MCF 10A (cell line): ENCODE data around the gene TRIM69. TPM values are rescaled to one million over a fixed set of nuclear protein-coding genes. Genes with fewer than 3 reads are reported as not detected.
"Not testable (repeated sequence)": the region's sequence is repeated elsewhere in the genome, so short reads cannot be mapped to it uniquely, and the experiment has no call there.

Experiments
- BruUV-seq: library from RNA; stranded (reverse); fragments of 400-500 nt; replicated peaks from 2 replicates; lab custom pipeline; 2021; lab: Mats Ljungman, UMichigan
- CTCF ChIA-PET: fragments of 300-600 bp; sonication (Branson Sonifier 250); formaldehyde crosslinking; extraction: SDS; loops from one replicate; lab custom pipeline; 2021; ENCODE audit warnings: antibody characterized with exemption, inconsistent platforms; lab: Yijun Ruan, JAX
- POLR2A ChIA-PET: fragments of 300-600, 350-650 bp; sonication (Branson Sonifier 250); formaldehyde crosslinking; extraction: SDS; loops from one replicate; lab custom pipeline; 2020; ENCODE audit warnings: antibody characterized with exemption, inconsistent platforms; lab: Yijun Ruan, JAX
- DNase-seq: peaks from one replicate; pipeline ENCODE4 v3.0.0-alpha.2; 2018; ENCODE audit not compliant: unreplicated experiment
- H3K27ac Mint-ChIP-seq: one replicate; pipeline ENCODE4 v1.8.0; 2022; ENCODE audit warnings: mild to moderate bottlenecking, low read depth, mixed read lengths; ENCODE audit not compliant: unreplicated experiment
- H3K27me3 Mint-ChIP-seq: one replicate; pipeline ENCODE4 v1.8.0; 2022; ENCODE audit warnings: mixed read lengths; ENCODE audit not compliant: insufficient read depth, unreplicated experiment
- H3K36me3 Mint-ChIP-seq: one replicate; pipeline ENCODE4 v1.8.0; 2022; ENCODE audit warnings: mild to moderate bottlenecking, moderate library complexity, mixed read lengths; ENCODE audit not compliant: insufficient read depth, unreplicated experiment
- H3K4me1 Mint-ChIP-seq: one replicate; pipeline ENCODE4 v1.8.0; 2022; ENCODE audit warnings: mixed read lengths; ENCODE audit not compliant: insufficient read depth, unreplicated experiment
- H3K4me3 Mint-ChIP-seq: one replicate; pipeline ENCODE4 v1.8.0; 2022; ENCODE audit warnings: mild to moderate bottlenecking, moderate library complexity, mixed read lengths; ENCODE audit not compliant: unreplicated experiment
- H3K9me3 Mint-ChIP-seq: one replicate; pipeline ENCODE4 v1.8.0; 2022; ENCODE audit warnings: mixed read lengths; ENCODE audit not compliant: unreplicated experiment
- intact Hi-C: fragments of 100-400 bp; cut with micrococcal nuclease; formaldehyde crosslinking; loops from 2 replicates; pipeline ENCODE4 v1.14.1; 2022
- total RNA-seq: library from RNA; stranded (reverse); gene quantifications from 2 replicates; pipeline ENCODE4 v1.2.3, GENCODE V29; 2022
- TF ChIP-seq, protein P1 (sequence below): fragments of 200-600 bp; IDR thresholded peaks from one replicate; pipeline ENCODE4 v1.8.0; 2022; ENCODE audit warnings: antibody characterized with exemption, mild to moderate bottlenecking; ENCODE audit not compliant: unreplicated experiment

The TRIM69 gene
- total RNA-seq, 1 experiment from 2014 or later: 8.2 TPM

DNA sequence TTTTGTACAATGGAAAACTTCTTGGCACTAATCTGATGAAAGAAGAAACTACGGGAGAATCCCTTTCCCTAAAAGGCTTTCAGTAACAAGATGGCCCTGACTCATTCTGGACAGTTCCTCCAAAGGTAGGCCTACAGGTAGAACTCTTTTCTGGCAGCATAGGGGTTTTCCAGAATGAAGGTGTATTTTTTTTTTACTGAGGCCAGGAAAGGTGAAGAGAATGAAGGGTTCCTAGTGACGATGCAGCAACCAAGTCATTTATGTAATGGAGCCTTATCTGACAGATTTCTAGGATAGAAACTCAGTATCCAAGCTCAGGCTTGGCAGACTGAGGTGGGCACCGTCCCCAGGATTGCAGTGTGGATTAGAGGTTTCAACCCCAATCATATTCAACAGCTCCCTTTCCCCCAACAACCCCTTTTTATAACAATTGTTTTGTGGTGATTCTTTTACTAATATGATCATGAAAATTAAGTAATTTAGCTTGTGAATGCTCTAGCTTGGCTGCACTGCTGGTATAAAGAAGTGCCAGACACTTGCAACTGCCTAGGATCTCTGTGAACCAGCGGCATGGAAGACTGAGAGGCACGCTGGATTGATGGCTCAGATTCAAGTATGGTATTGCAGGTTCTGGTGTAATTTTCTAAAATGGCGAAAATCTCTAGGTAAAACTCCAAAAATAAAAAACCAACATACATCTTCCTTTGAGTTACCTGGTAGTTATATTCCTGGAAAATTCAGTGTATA lies 8.7 kb upstream of the TRIM69 start:
- CTCF ChIA-PET: interaction anchor here (0.8 to 3.8 kb wide), 4 partner anchors 14 to 64 kb away, joined by 3 to 37 read pairs (median 7); partner anchors contain the start of gene SPG11
- Mint-ChIP-seq H3K27ac (peak overlapping the region; percentile 89), H3K36me3 (peaks cover 11% of the 10 kb centered on the region), H3K9me3 (no peaks in the 10 kb centered on the region), H3K27me3 (no peaks in the 10 kb centered on the region), H3K4me1 (peaks cover 20% of the 10 kb centered on the region), H3K4me3 (peak overlapping the region; percentile 94)
- intact Hi-C loops: no loop called here
- peak; percentile 41 for DNase-seq
- POLR2A ChIA-PET: interaction anchor here (0.7 to 7.8 kb wide), 13 partner anchors 8 to 190 kb away, joined by 3 to 340 read pairs (median 4); partner anchors contain the start of genes B2M, EIF3J, PATL2 and SPG11
- TF ChIP-seq, protein P1, sequence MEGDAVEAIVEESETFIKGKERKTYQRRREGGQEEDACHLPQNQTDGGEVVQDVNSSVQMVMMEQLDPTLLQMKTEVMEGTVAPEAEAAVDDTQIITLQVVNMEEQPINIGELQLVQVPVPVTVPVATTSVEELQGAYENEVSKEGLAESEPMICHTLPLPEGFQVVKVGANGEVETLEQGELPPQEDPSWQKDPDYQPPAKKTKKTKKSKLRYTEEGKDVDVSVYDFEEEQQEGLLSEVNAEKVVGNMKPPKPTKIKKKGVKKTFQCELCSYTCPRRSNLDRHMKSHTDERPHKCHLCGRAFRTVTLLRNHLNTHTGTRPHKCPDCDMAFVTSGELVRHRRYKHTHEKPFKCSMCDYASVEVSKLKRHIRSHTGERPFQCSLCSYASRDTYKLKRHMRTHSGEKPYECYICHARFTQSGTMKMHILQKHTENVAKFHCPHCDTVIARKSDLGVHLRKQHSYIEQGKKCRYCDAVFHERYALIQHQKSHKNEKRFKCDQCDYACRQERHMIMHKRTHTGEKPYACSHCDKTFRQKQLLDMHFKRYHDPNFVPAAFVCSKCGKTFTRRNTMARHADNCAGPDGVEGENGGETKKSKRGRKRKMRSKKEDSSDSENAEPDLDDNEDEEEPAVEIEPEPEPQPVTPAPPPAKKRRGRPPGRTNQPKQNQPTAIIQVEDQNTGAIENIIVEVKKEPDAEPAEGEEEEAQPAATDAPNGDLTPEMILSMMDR: no peak
- no TSS peak for BruUV-seq

DNA sequence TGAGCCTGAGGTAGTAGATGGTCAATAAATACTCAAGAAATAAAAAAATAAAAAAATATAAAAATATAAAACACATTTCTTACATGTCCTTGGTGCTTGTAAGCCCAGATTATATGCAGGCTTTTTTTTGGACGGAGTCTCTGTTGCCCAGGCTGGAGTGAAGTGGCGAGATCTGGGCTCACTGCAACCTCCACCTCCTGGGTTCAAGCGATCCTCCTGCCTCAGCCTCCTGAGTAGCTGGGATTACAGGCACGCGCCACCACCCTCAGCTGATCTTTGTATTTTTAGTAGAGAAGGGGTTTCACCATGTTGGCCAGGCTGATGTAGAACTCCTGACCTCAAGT lies 8.1 kb upstream of the TRIM69 start:
- ChIA-PET POLR2A (interaction anchor here (0.6 to 7.8 kb wide), 29 partner anchors 8 to 472 kb away, joined by 3 to 340 read pairs (median 4); partner anchors contain the start of genes B2M, EIF3J, PATL2 and SPG11), CTCF (interaction anchor here (0.8 to 3.8 kb wide), 7 partner anchors 10 to 551 kb away, joined by 3 to 37 read pairs (median 5); partner anchors contain the start of genes PATL2 and SPG11)
- intact Hi-C loops, H3K27me3 Mint-ChIP-seq, H3K9me3 Mint-ChIP-seq, DNase-seq: not testable (repeated sequence)
- H3K36me3 Mint-ChIP-seq: peaks cover 13% of the 10 kb centered on the region
- peaks cover 20% of the 10 kb centered on the region for H3K4me1 Mint-ChIP-seq
- H3K4me3 Mint-ChIP-seq: peak overlapping the region; percentile 94
- TSS peak; percentile 78 for BruUV-seq
- peak overlapping the region; percentile 89 for H3K27ac Mint-ChIP-seq

DNA sequence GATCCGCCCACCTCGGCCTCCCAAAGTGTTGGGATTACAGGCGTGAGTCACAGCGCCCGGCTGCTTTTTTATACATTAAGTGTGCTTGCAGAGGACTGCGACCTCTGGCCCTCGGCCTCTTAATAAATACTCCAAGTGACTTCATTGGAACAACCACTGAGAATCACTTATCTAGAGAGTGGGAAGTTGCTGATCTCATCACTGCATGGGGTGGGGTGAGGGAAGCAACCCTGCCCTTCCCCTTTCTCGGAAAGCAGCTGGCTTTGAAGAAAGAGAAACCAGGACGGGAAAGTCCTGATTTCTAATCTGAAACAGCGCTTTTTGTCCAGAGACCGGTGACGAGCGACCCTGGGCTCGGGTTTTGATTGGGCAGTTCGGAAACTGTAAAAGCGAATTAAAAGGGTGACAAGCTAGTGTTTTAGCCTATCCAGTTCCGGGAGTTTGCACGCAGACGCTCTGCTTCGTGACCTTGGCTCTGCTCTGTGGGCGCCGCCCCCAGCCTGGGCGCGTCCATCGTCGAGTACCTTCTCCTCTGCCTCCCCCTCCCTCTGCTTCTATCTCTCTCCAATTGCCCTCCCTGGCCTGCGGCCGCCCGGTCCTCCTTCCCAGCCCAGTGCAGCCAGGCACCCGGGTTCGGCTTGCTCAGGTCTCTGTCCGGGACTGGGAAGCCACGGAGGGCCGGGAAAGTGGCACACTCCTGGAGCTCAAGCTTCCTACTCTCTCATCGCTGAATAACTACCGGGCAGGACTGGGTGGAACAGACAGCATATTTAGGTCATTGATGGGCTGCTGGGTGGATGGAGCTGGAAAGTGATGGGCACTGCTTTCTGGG lies 7.5 kb upstream of the TRIM69 start:
- TF ChIP-seq, protein P1: no peak
- no TSS peak for BruUV-seq
- peaks cover 20% of the 10 kb centered on the region for H3K4me1 Mint-ChIP-seq
- H3K4me3 Mint-ChIP-seq: peak overlapping the region; percentile 94
- peaks cover 13% of the 10 kb centered on the region for H3K36me3 Mint-ChIP-seq
- H3K27me3 Mint-ChIP-seq: no peaks in the 10 kb centered on the region
- H3K27ac Mint-ChIP-seq: peak overlapping the region; percentile 89
- CTCF ChIA-PET: interaction anchor here (0.5 to 3.8 kb wide), 11 partner anchors 9 to 702 kb away, joined by 3 to 37 read pairs (median 4); partner anchors contain the start of genes PATL2 and SPG11
- POLR2A ChIA-PET: interaction anchor here (0.6 to 7.8 kb wide), 36 partner anchors 9 to 859 kb away, joined by 3 to 340 read pairs (median 3); partner anchors contain the start of genes B2M, BLOC1S6, EIF3J and PATL2
- DNase-seq: peak; percentile 98
- intact Hi-C loops: loop anchor here (1.0 kb wide), 1 partner anchor 15 kb away; no protein-coding TSS in a partner anchor
- no peaks in the 10 kb centered on the region for H3K9me3 Mint-ChIP-seq

DNA sequence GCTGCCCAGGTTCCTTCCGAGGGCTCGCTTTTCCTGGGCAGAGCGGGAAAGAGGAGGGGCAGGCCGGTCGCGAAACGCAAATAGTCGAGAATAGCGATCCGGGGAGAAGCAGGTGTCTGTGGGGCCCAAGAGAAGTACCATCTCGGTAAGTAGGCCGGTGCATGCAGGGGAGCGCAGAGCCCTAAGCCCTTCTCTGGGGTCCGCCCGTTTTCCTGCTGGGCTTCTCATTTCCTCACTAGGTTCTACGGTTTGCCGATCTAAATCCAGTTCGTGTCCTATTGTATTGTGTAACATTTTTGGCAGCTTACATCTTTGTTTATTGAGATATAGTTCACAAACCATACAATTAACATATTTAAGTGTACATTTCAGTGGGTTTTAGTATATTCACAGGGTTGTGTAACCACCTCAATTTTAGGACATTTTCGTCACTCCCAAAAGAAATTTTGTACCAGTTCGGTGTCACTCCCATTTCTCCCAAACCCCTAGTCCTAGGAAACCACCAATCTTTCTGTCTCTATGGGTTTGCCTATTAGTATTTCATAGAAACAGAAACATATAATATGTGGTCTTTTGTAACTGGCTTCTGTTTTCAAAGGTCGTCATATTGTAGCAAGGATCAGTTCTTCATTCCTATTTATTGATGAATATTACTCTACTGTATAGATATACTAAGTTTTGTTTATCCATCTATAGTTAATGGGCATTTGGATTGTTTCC lies 6.8 kb upstream of the TRIM69 start:
- Mint-ChIP-seq H3K36me3 (peaks cover 13% of the 10 kb centered on the region), H3K27ac (peak overlapping the region; percentile 89), H3K9me3 (no peaks in the 10 kb centered on the region), H3K4me1 (peaks cover 20% of the 10 kb centered on the region), H3K4me3 (peak overlapping the region; percentile 94), H3K27me3 (no peaks in the 10 kb centered on the region)
- peak; percentile 32 for DNase-seq
- intact Hi-C loops: loop anchor here (1.0 kb wide), 1 partner anchor 16 kb away; no protein-coding TSS in a partner anchor
- CTCF ChIA-PET: interaction anchor here (0.6 to 3.8 kb wide), 8 partner anchors 8 to 184 kb away, joined by 3 to 37 read pairs (median 4); partner anchors contain the start of gene SPG11
- BruUV-seq: no TSS peak
- TF ChIP-seq, protein P1: no peak
- POLR2A ChIA-PET: interaction anchor here (0.6 to 7.8 kb wide), 24 partner anchors 8 to 858 kb away, joined by 3 to 340 read pairs (median 4); partner anchors contain the start of genes B2M, BLOC1S6, EIF3J and PATL2
